SU-DHL-6 (cell line): ENCODE results near the gene MYBL2.

Experiments
- CTCF ChIP-seq: fragments of 200-600 bp; sonication (generic); IDR thresholded peaks from one replicate; pipeline ENCODE4 v1.5.1; 2017; ENCODE audit warnings: antibody characterized with exemption, mild to moderate bottlenecking, low read length, moderate library complexity; ENCODE audit not compliant: insufficient read depth, poor library complexity, severe bottlenecking
- EZH2phosphoT487 ChIP-seq: fragments of 200-600 bp; sonication (generic), shearing (Covaris generic); conservative IDR thresholded peaks from 2 replicates; pipeline ENCODE4 v1.6.1; 2018; ENCODE audit warnings: mild to moderate bottlenecking, antibody characterized with exemption, low read length, moderate library complexity, mixed read lengths

- no peak for TF ChIP-seq CTCF
- TF ChIP-seq EZH2phosphoT487: no peak
Observed at GRCh38 chr20:43723186-43723585, 56.3 kb downstream of the MYBL2 start.
